GM18505 (cell line): ENCODE measurements around the gene ACCS.

Experiments
- ATAC-seq: cut with Tn5 transposase; IDR thresholded peaks from one replicate; pipeline ENCODE4 v1.9.1; 2021; ENCODE audit not compliant: unreplicated experiment
- POLR2A ChIP-seq: IDR thresholded peaks from 4 replicates; pipeline ENCODE4 v1.6.1; 2011; ENCODE audit warnings: borderline replicate concordance; ENCODE audit not compliant: insufficient read depth, insufficient read length; ENCODE audit errors: extremely low read depth

The ACCS gene

DNA sequence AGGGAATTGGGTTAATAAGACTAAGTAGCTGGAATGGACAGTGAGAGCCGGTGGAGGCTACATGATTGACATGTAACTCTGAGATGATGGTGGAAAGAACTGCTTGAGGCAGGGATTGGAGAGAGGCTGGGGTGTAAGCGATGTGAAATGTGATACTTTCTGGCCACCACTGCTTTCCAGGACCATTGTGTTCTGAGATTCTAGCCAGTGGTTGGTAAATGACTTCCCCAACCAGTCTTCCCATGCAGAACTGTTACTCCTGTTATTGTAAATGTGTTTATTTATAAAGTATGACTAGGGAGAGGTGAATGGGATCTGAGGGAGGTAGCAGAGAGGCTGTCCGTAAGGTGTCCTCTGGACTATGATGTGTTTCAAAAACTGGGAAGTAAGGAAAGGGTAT, 47.5 kb downstream of the ACCS start:
- no peak for TF ChIP-seq POLR2A
- no peak for ATAC-seq

GRCh38 chr11:44116234-44116830, 50.3 kb downstream of the ACCS start:
- TF ChIP-seq POLR2A = no peak
- ATAC-seq = no peak

DNA sequence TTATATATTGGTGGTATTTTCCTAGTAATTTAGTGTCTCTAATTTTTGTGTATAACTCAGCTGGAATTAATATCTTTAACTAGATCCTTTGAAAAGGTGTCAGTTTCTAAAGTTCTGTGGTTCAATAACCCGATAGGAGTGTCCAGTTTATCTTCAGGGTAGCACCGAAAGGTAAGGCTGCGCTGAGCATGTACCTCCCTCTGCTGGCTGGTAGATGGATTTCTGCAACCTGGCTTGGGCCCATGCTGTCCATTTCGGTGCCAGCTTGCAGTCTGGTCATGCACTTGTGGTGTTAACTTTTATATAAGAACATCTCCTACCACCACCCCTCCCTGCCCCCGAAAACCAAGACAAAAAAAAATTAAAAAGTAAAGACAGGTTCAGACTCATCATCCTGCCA, 54.1 kb downstream of the ACCS start:
- ATAC-seq = no peak
- TF ChIP-seq POLR2A = no peak

- ATAC-seq = no peak
- TF ChIP-seq POLR2A = no peak
Measured at GRCh38 chr11:44125598-44125997, 59.5 kb downstream of the ACCS start.

- TF ChIP-seq POLR2A = no peak
- no peak for ATAC-seq
Measured at GRCh38 chr11:44126304-44126703, 60.2 kb downstream of the ACCS start.

DNA sequence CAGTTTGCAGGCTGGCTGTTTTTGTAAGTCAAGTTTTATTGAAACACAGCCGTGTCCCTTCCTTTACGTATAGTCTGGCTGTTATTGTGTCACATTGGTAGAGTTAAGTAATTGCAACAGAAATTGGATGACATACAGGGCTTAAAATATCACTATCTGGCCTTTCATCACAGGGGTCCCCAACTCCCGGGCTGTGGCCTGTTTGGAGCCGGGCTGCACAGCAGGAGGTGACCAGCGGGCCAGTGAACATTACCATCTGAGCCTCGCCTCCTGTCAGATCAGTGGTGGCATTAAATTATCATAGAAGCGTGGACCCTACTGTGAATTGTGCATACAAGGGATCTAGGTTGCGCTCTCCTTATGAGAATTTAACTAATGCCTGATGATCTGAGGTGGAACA, 61.1 kb downstream of the ACCS start:
- no peak for TF ChIP-seq POLR2A
- no peak for ATAC-seq

GRCh38 chr11:44128729-44129128, 62.7 kb downstream of the ACCS start:
- no peak for TF ChIP-seq POLR2A
- no peak for ATAC-seq

DNA sequence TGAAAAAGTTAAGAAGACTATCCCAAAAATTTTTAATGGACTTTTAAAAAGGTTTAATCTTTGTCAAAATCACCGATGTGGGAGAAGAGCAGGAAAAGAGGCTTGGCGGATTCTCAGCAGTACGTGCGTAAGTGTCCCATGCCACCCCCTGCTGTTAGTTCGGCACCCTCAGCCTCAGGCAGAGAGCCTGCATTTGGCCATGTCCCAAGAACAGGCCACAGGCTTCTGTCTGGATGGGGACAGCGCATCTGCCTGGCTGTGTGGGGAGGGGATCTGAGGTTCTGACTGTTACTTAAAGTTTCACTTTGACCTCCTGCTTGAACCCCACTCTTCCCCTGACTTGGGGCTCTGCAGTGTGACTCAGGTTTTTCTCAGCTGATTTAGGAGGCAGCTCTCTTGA, 64.7 kb downstream of the ACCS start:
- no peak for TF ChIP-seq POLR2A
- no peak for ATAC-seq

- no peak for ATAC-seq
- TF ChIP-seq POLR2A = no peak
Measured at GRCh38 chr11:44133335-44133946, 67.4 kb downstream of the ACCS start.
